NCI-H2081 (cell line): ENCODE results near the gene ANGPTL8.
A peak's percentile ranks its signal among the peaks of the same experiment; 100 is the strongest.

Experiments
- DNase-seq, 2 experiments: peaks; one replicate each; lab custom pipeline; 2025; lab: John Stamatoyannopoulos, UW

ANGPTL8 gene

DNA sequence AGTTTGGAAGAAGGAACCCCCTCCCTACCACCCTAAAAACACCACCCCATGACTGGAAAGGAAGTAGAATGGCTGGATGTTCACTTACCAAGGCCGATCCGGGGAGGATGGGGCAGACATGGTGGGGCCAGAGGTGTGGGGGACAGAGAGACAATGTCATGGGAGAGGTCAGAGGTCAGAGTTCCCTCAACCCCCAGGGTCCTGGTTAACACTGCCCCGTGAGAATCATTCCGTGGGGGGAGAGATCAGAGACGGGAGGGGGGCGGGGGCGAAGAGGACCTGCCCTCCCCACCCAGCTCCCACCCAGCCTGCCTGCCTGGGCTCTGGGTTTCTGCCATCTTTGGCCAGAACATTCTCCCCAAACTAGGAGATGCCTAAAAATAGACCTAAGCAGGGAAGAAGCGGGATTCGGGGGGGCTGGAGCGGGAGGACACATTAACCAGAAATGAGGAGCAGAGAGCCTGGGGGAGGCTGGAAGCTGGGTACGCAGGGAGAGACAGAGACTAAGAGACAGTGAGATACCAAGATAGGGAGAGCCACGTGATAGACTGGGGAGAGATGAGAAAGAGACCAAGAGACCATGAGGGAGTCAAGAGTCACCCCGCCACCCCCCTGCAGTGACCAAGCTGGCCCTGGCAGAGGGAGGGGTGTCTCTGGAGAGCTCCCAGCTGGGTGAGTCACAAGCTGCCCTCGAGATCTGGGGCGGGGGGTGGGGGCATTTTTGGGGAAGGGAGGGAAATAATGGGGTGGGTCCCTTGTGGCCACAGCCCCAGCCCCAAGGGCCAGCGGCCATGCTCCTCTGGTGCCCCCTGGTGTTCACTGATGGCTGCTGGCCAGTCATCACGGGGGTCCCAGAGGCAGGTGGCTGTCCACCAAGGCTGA, 36.0 kb upstream of the ANGPTL8 start:
- peak in 1 of 2 experiments; percentile 11 for DNase-seq

DNA sequence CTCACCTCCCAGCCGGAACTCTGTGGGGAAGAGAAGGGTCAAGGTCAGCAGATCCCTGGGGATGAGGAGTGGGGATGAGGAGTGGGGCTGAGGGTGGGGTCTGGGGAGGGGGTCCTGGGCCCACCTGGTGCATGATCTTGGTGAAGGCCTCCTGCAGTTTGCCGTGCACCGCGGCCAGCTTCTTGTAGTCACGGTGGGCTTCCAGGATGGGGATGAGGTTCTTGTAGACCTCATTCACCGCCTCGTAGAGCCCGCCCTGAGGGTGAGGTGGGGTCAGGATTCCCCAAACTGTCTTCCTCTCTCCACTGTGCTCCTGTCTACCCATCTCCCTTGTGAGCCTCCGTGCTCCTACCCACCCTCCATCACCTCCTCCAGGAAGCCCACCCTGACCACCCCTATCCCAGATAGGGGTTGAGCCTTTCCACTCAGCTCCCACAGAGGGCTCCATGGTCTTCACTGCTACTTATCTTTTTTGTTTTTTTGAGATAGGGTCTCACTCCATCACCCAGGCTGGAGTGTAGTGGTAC, 35.3 kb upstream of the ANGPTL8 start:
- no peak for DNase-seq

DNA sequence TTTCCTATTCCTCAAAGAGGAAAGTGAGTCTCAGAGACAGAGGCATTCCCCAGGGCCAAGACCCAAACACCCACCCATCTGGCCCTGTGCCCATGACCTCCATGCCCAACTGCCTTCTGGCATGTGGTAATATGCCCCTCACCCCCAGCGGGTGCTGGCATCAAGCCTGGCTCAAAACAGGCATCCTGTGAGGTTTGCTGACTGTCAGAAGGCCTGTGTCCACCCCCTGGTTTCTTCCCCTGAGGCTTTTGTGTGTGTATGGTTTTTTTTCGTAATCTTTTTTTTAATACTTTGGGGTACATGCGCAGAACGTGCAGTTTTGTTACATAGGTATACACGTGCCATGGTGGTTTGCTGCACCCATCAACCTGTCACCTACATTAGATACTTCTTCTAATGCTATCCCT, 34.5 kb upstream of the ANGPTL8 start:
- DNase-seq = no peak

DNA sequence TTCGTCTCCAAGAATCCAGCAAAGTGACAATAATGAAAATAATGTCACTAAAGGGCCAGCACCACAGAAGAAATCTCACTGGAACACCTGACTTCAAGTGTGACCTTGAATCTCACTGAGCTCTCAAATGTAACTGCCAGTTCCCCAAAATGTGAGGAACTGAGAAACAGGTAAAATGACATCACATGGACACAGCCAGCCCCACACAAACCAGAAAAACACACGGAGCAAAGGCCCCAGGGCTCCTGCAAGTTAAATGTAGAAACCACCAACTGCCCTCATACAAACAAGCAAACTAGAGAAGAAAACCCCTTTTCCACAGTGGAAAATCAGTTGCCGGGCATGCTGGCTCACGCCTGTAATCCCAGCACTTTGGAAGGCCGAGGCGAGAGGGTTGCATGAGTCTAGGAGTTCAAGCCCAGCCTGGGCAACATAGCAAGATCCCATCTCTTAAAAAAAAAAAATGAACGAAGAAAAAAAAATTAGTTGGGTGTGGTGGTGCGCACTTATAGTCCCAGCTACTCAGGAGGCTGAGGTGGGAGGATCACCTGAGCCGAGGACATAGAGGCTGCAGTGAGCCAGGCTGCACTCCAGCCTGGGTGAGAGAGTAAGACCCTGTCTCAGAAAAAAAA, 33.4 kb upstream of the ANGPTL8 start:
- DNase-seq = no peak

GRCh38 chr19:11208561-11209471, 30.6 kb upstream of the ANGPTL8 start:
- no peak for DNase-seq

DNA sequence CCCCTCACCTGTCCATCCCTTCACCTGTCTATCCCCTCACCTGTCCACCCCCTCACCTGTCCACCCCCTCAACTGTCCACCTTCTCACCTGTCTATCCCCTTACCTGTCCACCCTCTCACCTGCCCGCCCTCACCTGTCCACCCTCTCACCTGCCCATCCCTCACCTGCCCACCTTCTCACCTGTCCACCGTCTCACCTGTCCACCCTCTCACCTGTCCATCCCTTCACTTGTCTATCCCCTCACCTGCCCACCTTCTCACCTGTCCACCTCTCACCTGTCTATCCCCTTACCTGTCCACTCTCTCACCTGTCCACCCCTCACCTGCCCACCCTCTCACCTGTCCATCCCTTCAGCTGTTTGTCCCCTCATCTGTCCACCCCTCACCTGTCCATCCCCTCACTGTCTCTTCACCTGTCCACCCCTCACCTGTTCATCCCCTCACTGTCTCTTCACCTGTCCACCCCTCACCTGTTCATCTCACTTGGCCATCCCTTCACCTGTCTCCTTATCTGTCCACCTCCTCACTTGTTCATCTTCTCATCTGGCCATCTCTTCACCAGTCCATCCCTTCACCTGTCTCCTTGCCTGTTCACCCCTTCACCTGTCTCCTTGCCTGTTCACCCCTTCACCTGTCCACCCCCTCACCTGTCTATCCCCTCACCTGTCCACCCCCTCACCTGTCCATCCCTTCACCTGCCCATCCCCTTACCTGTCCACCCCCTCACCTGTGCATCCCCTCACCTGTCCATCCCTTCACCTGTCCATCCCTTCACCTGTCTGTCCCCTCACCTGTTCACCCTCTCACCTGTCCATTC, 29.4 kb upstream of the ANGPTL8 start:
- DNase-seq = no peak

DNA sequence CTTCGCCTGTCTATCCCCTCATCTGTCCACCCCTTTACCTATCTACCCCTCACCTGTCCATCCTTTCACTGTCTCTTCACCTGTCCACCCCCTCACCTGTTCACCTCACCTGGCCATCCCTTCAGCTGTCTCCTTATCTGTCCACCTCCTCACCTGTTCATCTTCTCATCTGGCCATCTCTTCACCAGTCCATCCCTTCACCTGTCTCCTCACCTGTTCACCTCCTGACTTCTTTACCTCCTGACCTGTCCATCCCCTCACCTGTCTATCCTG, 28.8 kb upstream of the ANGPTL8 start:
- DNase-seq = no peak

- no peak for DNase-seq
These were observed 25.0 kb upstream of the ANGPTL8 start for GRCh38 chr19:11214387-11214786.

GRCh38 chr19:11221082-11221598, 18.3 kb upstream of the ANGPTL8 start:
- no peak for DNase-seq

DNA sequence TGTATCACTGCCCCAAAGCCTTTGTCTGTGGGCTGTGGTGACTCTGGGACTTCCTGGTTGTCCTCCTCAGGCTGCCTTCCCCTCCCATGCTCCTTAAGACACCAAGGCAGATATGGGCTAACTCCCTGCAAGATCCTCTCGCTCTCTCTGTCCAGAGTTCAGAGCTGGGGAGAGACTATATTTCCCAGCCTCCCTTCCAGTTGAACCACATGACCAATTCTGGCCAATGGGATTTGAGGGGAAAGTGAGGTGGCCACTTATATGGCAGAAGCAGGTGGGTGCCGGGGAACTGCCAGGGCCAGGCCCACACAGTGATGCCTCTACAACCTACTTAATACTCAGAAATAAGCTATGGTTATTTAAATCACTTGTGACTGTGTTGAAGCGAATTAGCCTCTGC, 16.2 kb upstream of the ANGPTL8 start:
- DNase-seq = no peak

- DNase-seq = no peak
These were observed 15.0 kb upstream of the ANGPTL8 start for GRCh38 chr19:11224429-11224828.

GRCh38 chr19:11225172-11225571, 14.2 kb upstream of the ANGPTL8 start:
- DNase-seq = no peak

DNA sequence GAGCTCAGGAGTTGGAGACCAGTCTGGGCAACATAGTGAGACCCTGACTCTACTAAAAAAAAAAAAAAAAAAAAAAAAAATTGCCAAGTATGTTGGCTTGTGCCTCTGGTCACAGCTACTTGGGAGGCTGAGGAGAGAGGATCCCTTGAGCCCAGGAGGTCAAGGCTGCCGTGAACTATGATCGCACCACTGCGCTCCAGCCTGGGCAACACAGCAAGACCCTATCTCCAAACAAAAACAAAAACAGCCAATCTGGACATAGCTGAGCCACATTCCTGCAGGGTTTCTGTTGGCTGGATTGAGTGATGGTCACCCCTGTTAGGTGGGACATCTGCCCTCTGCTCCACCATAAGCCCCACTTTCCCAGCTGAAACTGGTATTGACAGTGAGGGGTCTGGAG, 13.6 kb upstream of the ANGPTL8 start:
- DNase-seq = no peak

DNA sequence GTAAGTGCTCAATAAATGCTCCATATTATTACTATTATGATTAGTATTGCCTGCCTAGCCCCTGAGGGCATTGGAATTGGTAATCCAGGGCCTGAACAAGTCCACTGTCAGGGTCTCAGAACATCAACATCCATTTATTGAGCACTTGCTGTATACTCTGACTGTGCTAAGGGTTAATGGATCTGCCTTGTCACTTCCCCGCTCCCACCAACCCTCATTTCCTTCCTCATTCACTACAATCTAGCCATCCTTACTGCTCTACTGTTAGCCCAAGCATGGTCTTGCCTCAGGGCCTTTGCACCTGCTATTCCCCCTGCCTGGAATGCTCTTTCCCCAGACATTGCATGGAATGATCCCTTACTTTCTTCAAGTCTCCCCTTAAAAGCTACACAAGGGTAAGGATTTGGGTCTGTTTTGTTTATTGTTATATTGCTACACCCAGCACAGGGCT, 12.7 kb upstream of the ANGPTL8 start:
- no peak for DNase-seq

GRCh38 chr19:11227195-11227886, 12.1 kb upstream of the ANGPTL8 start:
- DNase-seq = no peak

DNA sequence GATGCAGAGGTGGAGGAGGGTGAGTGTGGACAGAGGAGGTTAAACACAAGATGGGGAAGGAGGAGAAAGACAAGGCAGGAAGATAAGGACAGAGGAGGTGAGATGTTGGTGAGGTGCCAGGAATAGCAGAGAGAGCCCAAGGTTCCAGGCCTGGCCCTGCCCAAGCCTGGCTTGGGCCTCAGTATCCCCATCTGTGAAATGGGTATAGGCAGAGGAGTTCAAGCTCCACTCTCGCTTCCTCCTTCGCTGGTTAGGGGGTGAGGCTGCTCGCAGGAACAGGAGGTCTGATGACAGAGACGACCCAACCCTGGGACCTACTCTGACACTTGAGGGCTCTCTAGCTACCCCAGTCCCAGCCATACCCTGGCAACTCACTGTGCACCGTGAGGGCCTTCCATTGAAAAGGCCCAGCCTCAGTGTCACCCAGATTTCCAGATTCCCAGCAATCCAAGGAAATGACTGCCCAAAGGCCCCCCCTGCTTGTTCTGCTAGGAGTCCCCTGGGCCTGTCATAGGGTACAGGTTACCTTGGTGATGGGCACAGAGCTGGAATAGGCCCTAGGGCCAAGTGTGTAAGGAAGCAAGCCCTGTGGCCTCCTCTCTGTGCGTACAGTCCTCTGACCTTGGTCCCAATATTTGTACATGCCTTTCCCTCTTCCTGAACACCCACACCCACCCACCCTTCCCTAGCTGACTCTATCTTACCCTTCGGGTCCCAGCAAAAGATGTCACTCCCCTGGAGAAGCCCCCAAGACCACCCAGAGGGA, 8.6 kb upstream of the ANGPTL8 start:
- DNase-seq = no peak

DNA sequence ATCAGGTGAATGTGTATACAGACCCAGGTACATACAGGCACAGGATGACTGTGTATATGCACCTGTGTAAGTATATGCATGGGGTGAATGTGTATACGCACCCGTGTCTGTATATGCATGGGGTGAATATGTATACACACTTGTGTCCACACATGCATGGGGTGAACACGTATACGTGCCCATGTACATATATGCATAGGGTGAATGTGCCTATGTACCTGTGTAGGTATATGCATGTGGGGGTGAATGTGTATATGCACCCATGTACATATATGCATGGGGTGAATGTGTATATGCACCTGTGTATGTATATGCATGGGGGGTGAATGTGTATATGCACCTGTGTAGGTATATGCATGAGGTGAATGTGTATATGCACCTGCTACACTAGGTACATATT, 6.9 kb upstream of the ANGPTL8 start:
- no peak for DNase-seq

DNA sequence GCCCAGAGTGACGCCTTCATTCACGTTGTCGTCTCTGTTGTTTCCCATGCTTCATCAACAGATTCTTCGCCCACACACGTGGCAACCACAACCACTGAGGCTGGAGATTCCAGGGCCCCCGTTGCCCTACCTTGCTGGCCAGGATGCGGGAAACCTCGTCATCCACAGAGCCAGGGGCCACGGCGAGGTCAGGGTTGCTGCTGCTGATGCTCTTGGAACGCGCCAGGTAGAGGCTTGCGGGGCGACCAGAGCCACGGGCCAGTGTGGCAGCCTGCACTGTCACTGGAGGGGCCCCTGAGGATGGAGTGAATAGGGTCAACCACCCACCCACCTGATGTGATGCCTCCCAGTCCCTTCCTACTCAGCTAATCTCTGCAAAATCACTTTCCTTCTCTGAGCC, 6.3 kb upstream of the ANGPTL8 start:
- DNase-seq = no peak

DNA sequence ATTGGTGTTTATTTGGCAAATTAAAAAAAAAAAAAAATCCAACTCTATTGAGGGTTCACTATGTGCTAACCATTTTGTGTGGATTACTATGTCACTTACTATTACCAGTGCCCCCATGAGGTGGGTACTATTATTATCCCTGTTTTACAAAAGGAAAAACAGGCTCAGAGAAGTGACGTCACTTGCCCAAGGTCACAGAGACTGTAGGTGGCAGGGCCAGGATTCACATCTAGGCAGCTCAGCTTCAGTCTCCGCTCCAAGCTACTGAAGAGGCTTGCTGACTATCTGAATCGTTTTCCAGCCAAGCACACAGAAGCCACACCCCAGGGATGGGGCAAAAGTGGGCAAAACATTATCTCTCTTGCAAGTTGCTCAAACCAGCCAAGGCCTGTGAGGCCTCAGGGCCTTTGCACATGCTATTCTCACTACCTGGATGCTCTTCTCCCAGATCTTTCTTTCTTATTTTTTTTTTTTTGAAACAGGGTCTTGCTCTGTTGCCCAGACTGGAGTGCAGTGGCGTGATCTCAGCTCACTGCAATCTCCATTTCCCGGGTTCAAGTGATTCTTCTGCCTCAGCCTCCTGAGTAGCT, 4.8 kb upstream of the ANGPTL8 start:
- no peak for DNase-seq
